ENCODE results near the gene BCAS3. TPM values are rescaled to one million over a fixed set of nuclear protein-coding genes. Genes with fewer than 3 reads are reported as not detected.

The BCAS3 gene
- total RNA-seq, 4 donors from 2014 or later: 18.7 to 37.8 (median 24.9) TPM

DNA sequence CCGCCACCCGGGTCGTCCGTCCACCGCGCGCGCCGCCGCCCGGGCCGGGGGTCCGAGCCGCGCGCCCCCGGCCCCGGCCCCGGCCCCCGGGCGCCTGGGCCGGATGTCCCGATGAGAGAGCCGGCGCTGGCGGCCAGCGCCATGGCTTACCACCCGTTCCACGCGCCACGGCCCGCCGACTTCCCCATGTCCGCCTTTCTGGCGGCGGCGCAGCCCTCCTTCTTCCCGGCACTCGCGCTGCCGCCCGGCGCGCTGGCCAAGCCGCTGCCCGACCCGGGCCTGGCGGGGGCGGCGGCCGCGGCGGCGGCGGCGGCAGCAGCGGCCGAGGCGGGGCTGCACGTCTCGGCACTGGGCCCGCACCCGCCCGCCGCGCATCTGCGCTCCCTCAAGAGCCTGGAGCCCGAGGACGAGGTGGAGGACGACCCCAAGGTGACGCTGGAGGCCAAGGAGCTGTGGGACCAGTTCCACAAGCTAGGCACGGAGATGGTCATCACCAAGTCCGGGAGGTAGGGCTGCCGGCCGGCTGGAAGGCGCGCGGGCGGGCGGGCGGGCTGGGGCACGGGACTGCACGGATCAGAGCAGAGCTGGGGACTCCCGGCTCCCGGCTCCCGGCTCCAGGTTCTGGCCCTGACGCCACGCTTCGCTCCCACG, 722.5 kb downstream of the BCAS3 start:
- ATAC-seq (ENCODE audit: low FRiP score) (peak; percentile 56), DNase-seq (ENCODE audit: low spot score) (no peak)

GRCh38 chr17:61400717-61401388, 723.2 kb downstream of the BCAS3 start:
- ATAC-seq (ENCODE audit: low FRiP score) (no peak), DNase-seq (ENCODE audit: low spot score) (no peak)
- TF ChIP-seq, protein P1, sequence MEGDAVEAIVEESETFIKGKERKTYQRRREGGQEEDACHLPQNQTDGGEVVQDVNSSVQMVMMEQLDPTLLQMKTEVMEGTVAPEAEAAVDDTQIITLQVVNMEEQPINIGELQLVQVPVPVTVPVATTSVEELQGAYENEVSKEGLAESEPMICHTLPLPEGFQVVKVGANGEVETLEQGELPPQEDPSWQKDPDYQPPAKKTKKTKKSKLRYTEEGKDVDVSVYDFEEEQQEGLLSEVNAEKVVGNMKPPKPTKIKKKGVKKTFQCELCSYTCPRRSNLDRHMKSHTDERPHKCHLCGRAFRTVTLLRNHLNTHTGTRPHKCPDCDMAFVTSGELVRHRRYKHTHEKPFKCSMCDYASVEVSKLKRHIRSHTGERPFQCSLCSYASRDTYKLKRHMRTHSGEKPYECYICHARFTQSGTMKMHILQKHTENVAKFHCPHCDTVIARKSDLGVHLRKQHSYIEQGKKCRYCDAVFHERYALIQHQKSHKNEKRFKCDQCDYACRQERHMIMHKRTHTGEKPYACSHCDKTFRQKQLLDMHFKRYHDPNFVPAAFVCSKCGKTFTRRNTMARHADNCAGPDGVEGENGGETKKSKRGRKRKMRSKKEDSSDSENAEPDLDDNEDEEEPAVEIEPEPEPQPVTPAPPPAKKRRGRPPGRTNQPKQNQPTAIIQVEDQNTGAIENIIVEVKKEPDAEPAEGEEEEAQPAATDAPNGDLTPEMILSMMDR (IDR thresholded peaks at IDR 0.05): no peak

More for the DNA sequence above, 722.5 kb downstream of the BCAS3 start:
- TF ChIP-seq, protein P1 (IDR thresholded peaks at IDR 0.05): no peak

DNA sequence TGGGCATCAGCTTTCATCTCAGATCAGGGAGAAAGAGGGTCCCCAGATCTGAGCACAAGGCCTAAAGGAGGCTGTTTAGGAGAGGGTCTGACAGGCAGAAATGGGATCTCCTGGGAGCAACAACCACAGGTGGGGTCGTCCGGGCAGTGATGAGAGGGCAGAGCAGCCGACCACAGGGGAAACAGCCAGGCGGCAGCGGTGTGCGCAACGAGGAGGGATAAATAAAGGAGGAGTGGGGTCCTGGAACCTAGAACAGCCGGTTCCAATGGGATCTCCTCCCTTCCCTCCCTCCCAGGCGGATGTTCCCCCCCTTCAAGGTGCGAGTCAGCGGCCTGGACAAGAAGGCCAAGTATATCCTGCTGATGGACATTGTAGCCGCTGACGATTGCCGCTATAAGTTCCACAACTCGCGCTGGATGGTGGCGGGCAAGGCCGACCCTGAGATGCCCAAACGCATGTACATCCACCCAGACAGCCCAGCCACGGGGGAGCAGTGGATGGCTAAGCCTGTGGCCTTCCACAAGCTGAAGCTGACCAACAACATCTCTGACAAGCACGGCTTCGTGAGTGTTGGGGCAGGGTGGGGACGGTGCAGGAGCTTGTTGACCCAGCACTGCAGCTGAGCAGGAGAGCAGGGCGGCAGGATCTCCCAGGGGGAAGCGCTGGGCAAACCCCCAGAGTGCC, 723.9 kb downstream of the BCAS3 start:
- ATAC-seq (ENCODE audit: low FRiP score): no peak
- TF ChIP-seq, protein P1 (IDR thresholded peaks at IDR 0.05): no peak
- DNase-seq (ENCODE audit: low spot score): no peak

- TF ChIP-seq, protein P1 (IDR thresholded peaks at IDR 0.05): no peak
- no peak for DNase-seq (ENCODE audit: low spot score)
Measured at GRCh38 chr17:61402073-61402541, 724.5 kb downstream of the BCAS3 start.

GRCh38 chr17:61402978-61403800, 725.5 kb downstream of the BCAS3 start:
- TF ChIP-seq, protein P1 (IDR thresholded peaks at IDR 0.05): no peak
- no peak for DNase-seq (ENCODE audit: low spot score)
- no peak for ATAC-seq (ENCODE audit: low FRiP score)

More at GRCh38 chr17:61402073-61402541, 724.5 kb downstream of the BCAS3 start:
- ATAC-seq (ENCODE audit: low FRiP score): no peak

DNA sequence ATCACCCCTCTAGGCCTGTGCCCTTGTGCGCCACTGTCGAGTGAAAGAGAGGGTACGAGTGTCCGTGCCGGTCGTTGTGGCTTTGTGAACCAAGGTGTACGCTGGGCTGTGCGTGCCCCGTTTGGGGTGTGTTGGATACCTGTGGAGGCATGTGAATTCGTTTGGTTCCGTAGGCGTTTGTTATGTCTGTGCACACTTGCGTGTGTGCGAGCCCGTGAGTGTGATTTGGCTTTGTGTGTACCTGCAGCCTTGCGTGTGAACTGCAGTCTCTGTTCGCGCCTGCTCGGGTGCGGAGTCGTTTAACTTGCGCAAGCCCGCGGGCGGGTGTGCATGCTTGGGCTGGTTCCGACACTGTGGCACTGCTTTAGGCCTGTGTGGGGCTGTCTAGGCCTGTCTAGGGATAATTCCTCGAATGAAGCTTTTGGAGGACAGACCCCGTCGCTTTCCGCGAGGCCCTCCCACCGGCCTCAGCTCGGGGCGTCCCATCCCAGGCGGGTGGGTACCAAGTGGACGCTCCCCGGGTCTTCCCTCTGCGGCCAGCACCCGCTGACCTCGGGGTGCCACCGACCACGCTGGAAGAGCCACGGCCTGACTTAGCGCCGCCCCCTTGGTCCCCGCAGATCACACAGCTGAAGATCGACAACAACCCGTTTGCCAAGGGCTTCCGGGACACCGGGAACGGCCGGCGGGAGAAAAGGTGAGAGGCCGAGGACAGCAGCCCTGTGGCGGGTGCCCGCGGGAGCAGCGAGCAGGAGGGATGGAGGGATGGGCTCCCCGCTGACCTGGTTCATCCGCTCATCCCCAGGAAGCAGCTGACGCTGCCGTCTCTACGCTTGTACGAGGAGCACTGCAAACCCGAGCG, 726.4 kb downstream of the BCAS3 start:
- no peak for DNase-seq (ENCODE audit: low spot score)
- ATAC-seq (ENCODE audit: low FRiP score): no peak
- TF ChIP-seq, protein P1 (IDR thresholded peaks at IDR 0.05): no peak
